GM21381 (cell line): ENCODE results near the gene UBA6.

Source experiments
- ATAC-seq: cut with Tn5 transposase; IDR thresholded peaks from one replicate; pipeline ENCODE4 v1.9.1; 2021; ENCODE audit warnings: mild to moderate bottlenecking, moderate library complexity; ENCODE audit not compliant: unreplicated experiment

UBA6 gene

GRCh38 chr4:67581208-67581857 is 119.6 kb downstream of the UBA6 start:
- ATAC-seq, result peak; percentile 41

- ATAC-seq, result peak; percentile 32
Observed at GRCh38 chr4:67580577-67580976, 120.4 kb downstream of the UBA6 start.

- peak; percentile 44 for ATAC-seq
Observed at GRCh38 chr4:67576538-67576937, 124.4 kb downstream of the UBA6 start.

DNA sequence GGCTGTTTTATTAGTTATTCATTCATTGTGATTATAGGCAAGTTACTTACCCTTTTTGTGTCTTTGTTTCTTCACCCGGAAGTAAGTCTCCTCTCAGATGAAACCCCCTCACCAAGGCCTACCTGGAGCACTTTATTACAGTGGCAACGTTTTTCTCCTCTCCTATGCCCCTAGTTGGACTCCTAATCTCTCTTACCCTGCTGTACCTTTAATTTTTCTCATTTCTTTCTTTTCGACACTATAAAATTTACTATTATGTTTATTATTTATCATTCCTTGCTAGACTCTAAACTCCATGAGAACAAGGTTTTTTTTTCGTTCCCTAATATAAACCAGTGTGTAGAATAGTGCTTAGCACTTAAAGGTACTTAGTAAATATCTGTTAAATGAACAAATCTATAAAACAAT is 124.9 kb downstream of the UBA6 start:
- no peak for ATAC-seq

DNA sequence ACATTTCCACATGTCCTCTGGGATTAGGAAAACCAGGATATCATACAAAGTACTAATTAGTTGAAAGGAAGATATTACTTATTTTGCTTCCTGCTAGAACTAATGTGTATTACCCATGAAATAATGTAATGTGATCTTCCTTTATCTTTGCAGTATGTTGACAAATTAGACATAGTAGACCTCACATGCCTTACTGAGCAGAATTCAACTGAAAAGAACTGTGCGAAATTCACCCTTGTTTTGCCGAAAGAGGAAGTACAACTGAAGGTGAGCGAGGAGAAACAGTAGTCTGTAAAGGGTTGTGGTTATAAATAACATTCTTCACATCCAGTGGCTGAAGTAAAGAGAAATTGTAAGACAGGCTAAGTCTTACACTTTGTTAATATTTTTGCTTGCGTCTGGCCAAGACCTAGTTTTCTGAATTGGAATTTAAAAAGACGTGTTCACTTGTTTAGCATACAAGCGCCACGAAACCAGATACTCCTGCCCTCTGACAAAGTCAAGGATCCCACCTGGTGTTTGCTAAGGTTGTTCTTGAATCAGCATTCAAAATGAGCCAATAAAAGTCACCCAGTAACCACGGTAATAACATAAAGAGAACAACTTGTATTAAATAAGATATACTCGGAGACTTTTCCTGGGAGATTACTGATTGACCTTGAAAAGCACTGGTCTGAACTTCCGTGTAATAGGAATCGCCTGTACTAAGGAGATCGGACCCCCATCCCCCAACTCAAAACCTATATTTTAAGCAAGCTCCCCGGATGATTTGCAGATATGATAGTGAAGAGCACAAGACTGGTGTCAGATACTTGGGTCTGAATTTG is 125.5 kb downstream of the UBA6 start:
- ATAC-seq, result peak; percentile 89

DNA sequence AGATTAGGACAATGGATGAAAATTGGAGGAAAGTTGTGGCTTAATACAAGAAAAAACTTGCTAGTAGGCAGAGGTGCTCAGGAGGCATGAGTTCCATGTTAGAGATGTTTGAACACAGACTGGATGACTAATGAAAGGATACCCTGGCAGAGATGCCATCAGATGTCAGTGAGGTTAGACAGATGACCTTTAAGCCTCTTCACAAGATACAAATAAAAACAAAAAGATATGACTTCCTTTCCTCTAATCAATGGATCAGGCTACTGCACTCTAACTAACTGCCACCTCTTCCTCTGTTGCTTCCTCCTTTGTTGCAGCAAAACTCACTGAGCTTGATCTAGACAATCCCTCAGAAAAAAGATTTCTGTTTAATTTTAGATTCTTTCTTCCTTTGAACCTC is 127.8 kb downstream of the UBA6 start:
- ATAC-seq, result no peak

GRCh38 chr4:67571975-67572374 is 129.0 kb downstream of the UBA6 start:
- ATAC-seq, result no peak

GRCh38 chr4:67570537-67570936 is 130.4 kb downstream of the UBA6 start:
- ATAC-seq, result no peak

DNA sequence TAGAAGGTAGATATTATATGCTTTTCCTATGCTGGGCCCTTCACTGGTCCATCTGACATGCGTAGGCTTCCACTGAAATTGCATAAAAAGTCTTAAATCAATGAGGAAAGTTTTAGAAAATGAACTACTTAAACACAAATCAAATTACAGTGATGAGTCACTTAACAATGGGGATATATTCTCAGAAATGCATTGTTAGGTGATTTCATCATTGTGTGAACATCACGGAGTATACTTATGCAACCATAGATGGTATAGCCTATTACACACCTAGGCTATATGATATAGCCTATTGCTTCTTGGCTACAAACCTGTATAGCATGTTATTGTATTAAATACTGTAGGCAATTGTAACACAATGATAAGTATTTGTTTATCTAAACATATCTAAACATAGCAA is 132.1 kb downstream of the UBA6 start:
- no peak for ATAC-seq

GRCh38 chr4:67566335-67566734 is 134.6 kb downstream of the UBA6 start:
- no peak for ATAC-seq

DNA sequence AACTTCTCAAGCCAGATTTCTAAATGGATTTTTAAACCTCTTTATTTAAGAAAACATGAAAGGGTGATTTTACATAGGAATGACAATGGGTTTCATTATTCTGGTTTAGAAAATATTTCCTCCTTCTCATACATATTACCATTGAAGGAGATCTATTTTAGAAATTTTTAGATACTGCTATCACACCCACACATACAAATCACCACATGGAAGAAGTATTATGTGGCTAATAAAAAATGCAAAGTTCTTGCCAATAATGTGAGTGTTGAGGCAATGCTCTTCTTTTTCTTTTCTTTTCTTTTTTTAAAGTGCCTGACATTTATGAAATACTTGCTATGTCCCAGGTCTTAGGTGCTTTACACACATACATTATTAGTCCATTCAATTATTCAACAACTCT is 135.7 kb downstream of the UBA6 start:
- ATAC-seq, result no peak
